Omental fat pad (tissue), 4 donors: ENCODE data around the gene KCNG1. TPM values are rescaled to one million over a fixed set of nuclear protein-coding genes. Genes with fewer than 3 reads are reported as not detected.
"Not testable (repeated sequence)": the region's sequence is repeated elsewhere in the genome, so short reads cannot be mapped to it uniquely, and the experiment has no call there.

ENCODE experiments used
- ATAC-seq: fragments of 150-250 bp; one replicate; pipeline ENCODE4 v1.9.1; 2016; ENCODE audit warnings: mild to moderate bottlenecking, moderate library complexity; ENCODE audit not compliant: low FRiP score
- DNase-seq: peaks from one replicate; pipeline ENCODE4 v3.0.0-alpha.2; 2019; ENCODE audit warnings: low spot score
- CTCF ChIP-seq, 3 donors: fragments of 450-650 bp; IDR thresholded peaks; one replicate each; pipeline ENCODE4 v1.5.1; 2016 to 2017; ENCODE audit warnings: antibody characterized with exemption in 3 of 3, mild to moderate bottlenecking in 3 of 3, moderate library complexity in 2 of 3
- total RNA-seq, 4 donors: library from RNA; depleted of rRNA; stranded (reverse); fragments of >200 nt; gene quantifications; one replicate each; pipeline ENCODE4 v1.1.0, GENCODE V29; 2016

KCNG1 gene
- total RNA-seq, 4 donors from 2014 or later, result 0.19 to 1.4 (median 1.2) TPM; not detected in 1

- ATAC-seq (no peak), DNase-seq (no peak)
- TF ChIP-seq CTCF (IDR thresholded peaks at IDR 0.05), result no peak
Observed at GRCh38 chr20:51046021-51046985, 23.4 kb upstream of the KCNG1 start.

GRCh38 chr20:51045492-51045891 is 22.6 kb upstream of the KCNG1 start:
- ATAC-seq, DNase-seq: not testable (repeated sequence)

GRCh38 chr20:51044796-51045195 is 21.9 kb upstream of the KCNG1 start:
- ATAC-seq, result no peak
- no peak for DNase-seq
- TF ChIP-seq CTCF (IDR thresholded peaks at IDR 0.05), result no peak

- ATAC-seq, result no peak
- no peak for DNase-seq
- TF ChIP-seq CTCF (IDR thresholded peaks at IDR 0.05), result no peak
Observed at GRCh38 chr20:51043811-51044210, 20.9 kb upstream of the KCNG1 start.

- ATAC-seq (no peak), DNase-seq (no peak)
- no peak for TF ChIP-seq CTCF (IDR thresholded peaks at IDR 0.05)
Observed at GRCh38 chr20:51042657-51043247, 19.8 kb upstream of the KCNG1 start.

- no peak for TF ChIP-seq CTCF (IDR thresholded peaks at IDR 0.05)
- ATAC-seq (no peak), DNase-seq (no peak)
Observed at GRCh38 chr20:51042064-51042463, 19.2 kb upstream of the KCNG1 start.

- DNase-seq, result no peak
- ATAC-seq, result no peak
- TF ChIP-seq CTCF (IDR thresholded peaks at IDR 0.05), result no peak
Observed at GRCh38 chr20:51037532-51038115, 14.7 kb upstream of the KCNG1 start.
